Adrenal gland (tissue), 12 donors: ENCODE data around the gene SLC22A12. TPM values are rescaled to one million over a fixed set of nuclear protein-coding genes. Genes with fewer than 3 reads are reported as not detected.

Experiments used
- DNase-seq, 7 donors: peaks; one replicate each; pipeline ENCODE4 v3.0.0-alpha.2; 2019 to 2020
- H3K27ac ChIP-seq, 5 donors: fragments of 200-600 bp; sonication (generic) in 4 of 5; 1 replicate in 3 of 5; 2 replicates in 2 of 5; pipeline versions ENCODE4 v1.5.1 to v1.8.0; 2016 to 2020; ENCODE audit warnings: mild to moderate bottlenecking in 1 of 5
- H3K27me3 ChIP-seq: fragments of 200-600 bp; 2 replicates; pipeline ENCODE4 v1.8.0; 2021
- H3K36me3 ChIP-seq, 2 donors: fragments of 200-600 bp; replicated peaks in 1 of 2; 1 replicate in 1 of 2; 2 replicates in 1 of 2; pipeline versions ENCODE4 v1.5.1 to v1.8.0; 2018 to 2022
- H3K4me1 ChIP-seq, 2 donors: fragments of 200-600 bp; replicated peaks in 1 of 2; 1 replicate in 1 of 2; 2 replicates in 1 of 2; pipeline versions ENCODE4 v1.5.1 to v1.8.0; 2018 to 2021
- H3K4me3 ChIP-seq, 4 donors: fragments of 200-600 bp; sonication (generic) in 3 of 4; one replicate each; pipeline ENCODE4 v1.5.1; 2016 to 2018
- H3K9me3 ChIP-seq, 3 donors: fragments of 200-600 bp; sonication (generic) in 1 of 3; replicated peaks in 1 of 3; 1 replicate in 2 of 3; 2 replicates in 1 of 3; pipeline versions ENCODE4 v1.5.1 to v1.8.0; 2016 to 2021
- POLR2A ChIP-seq, 2 donors: fragments of 450-650 bp; IDR thresholded peaks; one replicate each; pipeline ENCODE4 v1.6.1; 2017; ENCODE audit warnings: antibody characterized with exemption in 2 of 2, mild to moderate bottlenecking in 2 of 2, moderate library complexity in 1 of 2
- WGBS, 4 donors: extraction: QIAGEN DNeasy Blood & Tissue Kit in 2 of 4; methylation state at CpG; one replicate each; pipeline versions ENCODE4 v1.1.5 to v1.1.7; 2013 to 2017; 5-methylcytosine and 5-hydroxymethylcytosine counted together
- intact Hi-C, 2 donors: fragments of 100-400 bp; cut with DNase I; formaldehyde crosslinking; loops; one replicate each; pipeline versions ENCODE4 v1.14.1 to v1.15.0; 2022 to 2023
- polyA plus RNA-seq, 3 donors: library from polyadenylated mRNA; stranded (reverse); fragments of 200-250 nt in 2 of 3; fragments of 350-450 nt in 1 of 3; fragmentation: Illumina TruSeq in 1 of 3; extraction: RNeasy Lipid Tissue Mini Kit (QIAGEN cat#74804) in 1 of 3; gene quantifications; one replicate each; pipeline ENCODE4 v1.2.3, GENCODE V29; 2013 to 2014
- total RNA-seq, 9 donors: library from RNA; depleted of rRNA in 4 of 9; stranded (reverse); fragments of >200 nt in 4 of 9; fragments of 120-200 nt in 1 of 9; fragmentation: NEBNext Ultra II Directional in 1 of 9; extraction: Animal tissue kit (Norgen Biotek cat#: 25700) in 1 of 9; gene quantifications; one replicate each; pipeline versions ENCODE4 v1.1.0 to v1.2.4, GENCODE V29; 2013 to 2023
- TF ChIP-seq, protein P1 (sequence below), 6 experiments: fragments of 450-650 bp in 4 of 6; fragments of 200-600 bp in 2 of 6; sonication (generic) in 1 of 6; IDR thresholded peaks; 1 replicate in 5 of 6; 2 replicates in 1 of 6; pipeline versions ENCODE4 v1.5.1 to v1.8.0; 2016 to 2021; ENCODE audit warnings: antibody characterized with exemption in 6 of 6, mild to moderate bottlenecking in 2 of 6, moderate library complexity in 1 of 6
- donor health status: healthy with polysubstance abuse.
- donor health status: Bipolar disorder and iron deficiency.
- donor health status: DM: yes; HTN: yes; CAD: no.
- donor health status: DM: no; HTN: no; CAD: no.
- donor health status: DM: no; HTN: no; CAD: no.
- donor health status: DM: yes; HTN: yes; CAD: no.

The SLC22A12 gene
- total and polyA plus RNA-seq, 12 donors: not detected

DNA sequence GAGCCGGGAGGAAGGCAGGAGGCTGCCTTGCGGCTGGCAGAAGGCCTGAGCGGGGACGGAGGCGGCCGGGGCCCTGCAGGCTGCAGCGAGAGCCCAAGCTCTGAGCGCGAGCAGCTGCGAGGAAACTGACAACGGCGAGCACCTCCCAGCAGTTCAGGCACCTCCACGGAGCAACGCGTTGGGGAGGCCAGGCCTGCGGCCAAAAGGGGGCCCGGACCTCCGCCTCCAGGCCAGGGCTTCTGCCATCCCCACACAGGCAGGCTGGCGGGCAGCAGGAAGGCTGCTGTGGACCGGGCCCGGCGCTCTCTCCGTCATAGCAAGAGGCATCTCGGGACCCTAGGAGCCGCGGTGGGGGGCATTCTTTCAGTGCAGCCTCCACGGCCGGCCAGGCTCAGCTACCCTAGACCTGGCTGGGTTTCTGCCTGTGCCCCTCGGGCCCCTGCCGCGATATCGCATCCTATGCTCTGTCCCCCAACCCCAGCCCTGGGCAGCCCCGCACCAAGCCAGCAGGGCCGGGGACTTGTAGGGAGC lies 22.9 kb upstream of the SLC22A12 start:
- no peak overlapping the region for H3K4me3 ChIP-seq
- no peaks in the 10 kb centered on the region for H3K27me3 ChIP-seq
- H3K4me1 ChIP-seq: peaks cover 0 to 14% of the 10 kb centered on the region in 2 donors
- no peaks in the 10 kb centered on the region for H3K36me3 ChIP-seq
- H3K9me3 ChIP-seq: no peaks in the 10 kb centered on the region
- intact Hi-C loops: no loop called here
- WGBS, 4 donors: 89 to 94% (median 90%) methylated on average over 10 to 34 of the region's 34 CpGs
- no peak for TF ChIP-seq POLR2A (IDR thresholded peaks at IDR 0.05)
- TF ChIP-seq, protein P1, sequence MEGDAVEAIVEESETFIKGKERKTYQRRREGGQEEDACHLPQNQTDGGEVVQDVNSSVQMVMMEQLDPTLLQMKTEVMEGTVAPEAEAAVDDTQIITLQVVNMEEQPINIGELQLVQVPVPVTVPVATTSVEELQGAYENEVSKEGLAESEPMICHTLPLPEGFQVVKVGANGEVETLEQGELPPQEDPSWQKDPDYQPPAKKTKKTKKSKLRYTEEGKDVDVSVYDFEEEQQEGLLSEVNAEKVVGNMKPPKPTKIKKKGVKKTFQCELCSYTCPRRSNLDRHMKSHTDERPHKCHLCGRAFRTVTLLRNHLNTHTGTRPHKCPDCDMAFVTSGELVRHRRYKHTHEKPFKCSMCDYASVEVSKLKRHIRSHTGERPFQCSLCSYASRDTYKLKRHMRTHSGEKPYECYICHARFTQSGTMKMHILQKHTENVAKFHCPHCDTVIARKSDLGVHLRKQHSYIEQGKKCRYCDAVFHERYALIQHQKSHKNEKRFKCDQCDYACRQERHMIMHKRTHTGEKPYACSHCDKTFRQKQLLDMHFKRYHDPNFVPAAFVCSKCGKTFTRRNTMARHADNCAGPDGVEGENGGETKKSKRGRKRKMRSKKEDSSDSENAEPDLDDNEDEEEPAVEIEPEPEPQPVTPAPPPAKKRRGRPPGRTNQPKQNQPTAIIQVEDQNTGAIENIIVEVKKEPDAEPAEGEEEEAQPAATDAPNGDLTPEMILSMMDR (IDR thresholded peaks at IDR 0.05): no peak
- no peak overlapping the region for H3K27ac ChIP-seq
- no peak for DNase-seq

DNA sequence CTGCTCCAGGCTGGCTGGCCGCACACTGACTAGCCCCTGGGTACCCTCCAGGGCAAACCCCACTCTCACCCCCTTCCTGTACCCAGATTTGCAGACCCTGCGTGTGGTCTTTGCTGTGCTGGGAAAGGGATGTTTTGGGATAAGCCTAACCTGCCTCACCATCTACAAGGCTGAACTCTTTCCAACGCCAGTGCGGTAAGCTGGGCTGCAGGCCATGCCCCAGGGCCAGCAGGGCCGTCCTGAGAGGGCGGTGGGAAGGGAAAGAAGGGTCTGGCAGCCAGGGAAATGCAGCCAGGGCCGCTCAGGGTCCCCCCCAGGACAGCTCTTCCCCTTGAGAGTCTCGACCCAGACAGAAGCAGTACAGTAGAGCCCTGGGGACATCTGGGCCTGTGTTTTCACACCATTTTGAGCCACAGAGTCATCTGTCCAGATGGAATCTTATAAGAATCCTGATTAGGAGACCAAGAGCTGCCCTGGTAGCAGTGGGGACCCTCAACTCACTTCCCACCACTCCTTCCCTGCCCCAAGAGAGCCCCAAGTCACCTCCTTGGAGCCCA lies 22.4 kb upstream of the SLC22A12 start:
- WGBS, 4 donors: 82 to 88% (median 88%) methylated on average over 6 to 8 of the region's 8 CpGs
- Histone ChIP-seq H3K4me3 (no peak overlapping the region), H3K27ac (no peak overlapping the region), H3K27me3 (no peaks in the 10 kb centered on the region), H3K4me1 (peaks cover 0 to 14% of the 10 kb centered on the region in 2 donors), H3K9me3 (no peaks in the 10 kb centered on the region), H3K36me3 (no peaks in the 10 kb centered on the region)
- no peak for DNase-seq
- intact Hi-C loops: no loop called here
- TF ChIP-seq, protein P1 (IDR thresholded peaks at IDR 0.05): no peak
- TF ChIP-seq POLR2A (IDR thresholded peaks at IDR 0.05): no peak

DNA sequence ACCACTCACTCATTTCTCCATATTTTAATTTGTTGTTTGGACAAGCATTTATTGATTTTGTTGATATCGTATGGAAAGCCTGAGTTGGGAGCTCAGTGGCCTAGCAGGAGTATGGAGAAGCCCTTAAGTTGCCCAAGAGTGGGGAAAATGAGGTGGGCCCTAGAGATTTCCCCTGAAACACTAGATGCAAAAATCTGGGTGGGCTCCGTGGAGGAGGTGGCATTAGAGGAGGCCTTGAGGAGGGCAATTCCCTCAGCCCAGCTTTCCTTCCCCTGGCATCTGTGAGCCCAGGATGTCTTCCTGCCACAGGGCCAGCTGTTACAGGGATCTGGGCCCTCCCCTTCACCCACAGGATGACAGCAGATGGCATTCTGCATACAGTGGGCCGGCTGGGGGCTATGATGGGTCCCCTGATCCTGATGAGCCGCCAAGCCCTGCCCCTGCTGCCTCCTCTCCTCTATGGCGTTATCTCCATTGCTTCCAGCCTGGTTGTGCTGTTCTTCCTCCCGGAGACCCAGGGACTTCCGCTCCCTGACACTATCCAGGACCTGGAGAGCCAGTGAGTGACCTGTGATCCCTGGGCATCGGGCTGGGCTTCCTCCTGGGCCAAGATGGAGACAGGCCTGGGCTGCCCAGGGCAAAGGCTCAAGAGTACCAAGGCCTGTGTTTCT lies 21.6 kb upstream of the SLC22A12 start:
- TF ChIP-seq, protein P1 (IDR thresholded peaks at IDR 0.05): no peak
- TF ChIP-seq POLR2A (IDR thresholded peaks at IDR 0.05): no peak
- Histone ChIP-seq H3K4me1 (peaks cover 0 to 14% of the 10 kb centered on the region in 2 donors), H3K27ac (no peak overlapping the region), H3K27me3 (no peaks in the 10 kb centered on the region), H3K36me3 (no peaks in the 10 kb centered on the region), H3K9me3 (no peaks in the 10 kb centered on the region), H3K4me3 (no peak overlapping the region)
- intact Hi-C loops: no loop called here
- DNase-seq: no peak
- WGBS, 4 donors: 89 to 97% (median 95%) methylated on average over 8 of the region's 8 CpGs

DNA sequence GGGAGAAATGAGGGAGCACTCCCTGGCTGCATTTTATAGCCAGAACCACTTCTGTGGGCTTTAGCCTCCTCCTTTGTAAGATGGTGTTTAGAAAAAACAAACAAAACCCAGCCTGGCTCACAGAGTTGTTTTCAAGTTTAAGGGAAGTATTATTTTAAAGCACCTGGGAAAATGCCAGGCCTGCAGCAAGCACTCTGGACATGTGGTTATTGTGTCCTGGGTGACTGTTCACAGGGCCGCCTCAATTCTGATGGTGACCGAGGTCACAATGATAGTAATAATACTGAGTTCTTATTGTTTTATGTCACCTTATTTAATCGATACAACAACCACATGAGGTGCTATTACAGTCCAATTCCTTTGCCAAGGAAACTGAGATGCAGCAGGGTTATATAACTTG lies 20.7 kb upstream of the SLC22A12 start:
- WGBS, 4 donors: 93 to 100% (median 97%) methylated on average over 3 of the region's 3 CpGs
- no peak for DNase-seq
- Histone ChIP-seq H3K27ac (no peak overlapping the region), H3K4me3 (no peak overlapping the region), H3K4me1 (peaks cover 0 to 14% of the 10 kb centered on the region in 2 donors), H3K9me3 (no peaks in the 10 kb centered on the region), H3K27me3 (no peaks in the 10 kb centered on the region), H3K36me3 (no peaks in the 10 kb centered on the region)
- intact Hi-C loops: no loop called here
- no peak for TF ChIP-seq POLR2A (IDR thresholded peaks at IDR 0.05)
- TF ChIP-seq, protein P1 (IDR thresholded peaks at IDR 0.05): no peak
